ENCODE results near the gene CDH4. TPM values are rescaled to one million over a fixed set of nuclear protein-coding genes. Genes with fewer than 3 reads are reported as not detected.
A peak's percentile ranks its signal among the peaks of the same experiment; 100 is the strongest.

The CDH4 gene
- total RNA-seq, 2 experiments from 2014 or later: 0.10 to 0.15 TPM

GRCh38 chr20:61534346-61534745 is 282.3 kb downstream of the CDH4 start:
- no peaks in the 10 kb centered on the region for H3K36me3 Mint-ChIP-seq (ENCODE audit: low read depth)
- CTCF ChIA-PET: no interaction called here
- no peak overlapping the region for H3K27ac Mint-ChIP-seq
- no peaks in the 10 kb centered on the region for H3K4me1 Mint-ChIP-seq (ENCODE audit: low read depth)
- no peak overlapping the region for H3K4me3 Mint-ChIP-seq
- intact Hi-C loops (cut with micrococcal nuclease): no loop called here
- no peaks in the 10 kb centered on the region for H3K9me3 Mint-ChIP-seq
- no peaks in the 10 kb centered on the region for H3K27me3 Mint-ChIP-seq (ENCODE audit: low read depth)
- DNase-seq: no peak

GRCh38 chr20:61535091-61535490 is 283.0 kb downstream of the CDH4 start:
- intact Hi-C loops (cut with micrococcal nuclease): no loop called here
- H3K9me3 Mint-ChIP-seq: no peaks in the 10 kb centered on the region
- CTCF ChIA-PET: no interaction called here
- no peak for DNase-seq
- H3K27ac Mint-ChIP-seq: no peak overlapping the region
- H3K36me3 Mint-ChIP-seq (ENCODE audit: low read depth): no peaks in the 10 kb centered on the region
- H3K4me1 Mint-ChIP-seq (ENCODE audit: low read depth): no peaks in the 10 kb centered on the region
- H3K27me3 Mint-ChIP-seq (ENCODE audit: low read depth): no peaks in the 10 kb centered on the region
- no peak overlapping the region for H3K4me3 Mint-ChIP-seq

DNA sequence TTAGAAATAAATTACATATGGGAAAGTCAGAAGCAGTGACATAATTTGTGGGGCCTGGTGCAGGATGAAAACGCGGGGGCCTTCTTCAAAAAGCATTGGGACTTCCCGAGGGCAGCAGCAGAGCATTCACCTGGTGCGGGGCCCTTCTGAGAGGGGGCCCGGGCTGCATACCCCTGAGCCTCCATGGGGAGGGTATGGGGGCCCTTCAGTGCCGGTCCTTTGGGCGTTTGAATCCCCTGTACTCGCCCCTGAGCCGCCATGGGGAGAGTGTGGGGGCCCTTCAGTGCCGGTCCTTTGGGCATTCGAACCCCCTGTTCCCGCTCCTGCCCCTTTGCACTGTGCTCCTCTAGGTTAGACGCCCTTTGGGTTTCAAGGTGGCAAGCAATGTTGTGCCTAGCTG is 283.5 kb downstream of the CDH4 start:
- Mint-ChIP-seq H3K27ac (no peak overlapping the region), H3K36me3 (ENCODE audit: low read depth) (no peaks in the 10 kb centered on the region), H3K4me1 (ENCODE audit: low read depth) (no peaks in the 10 kb centered on the region), H3K9me3 (no peaks in the 10 kb centered on the region), H3K27me3 (ENCODE audit: low read depth) (no peaks in the 10 kb centered on the region), H3K4me3 (no peak overlapping the region)
- DNase-seq: no peak
- CTCF ChIA-PET: no interaction called here
- intact Hi-C loops (cut with micrococcal nuclease): no loop called here

DNA sequence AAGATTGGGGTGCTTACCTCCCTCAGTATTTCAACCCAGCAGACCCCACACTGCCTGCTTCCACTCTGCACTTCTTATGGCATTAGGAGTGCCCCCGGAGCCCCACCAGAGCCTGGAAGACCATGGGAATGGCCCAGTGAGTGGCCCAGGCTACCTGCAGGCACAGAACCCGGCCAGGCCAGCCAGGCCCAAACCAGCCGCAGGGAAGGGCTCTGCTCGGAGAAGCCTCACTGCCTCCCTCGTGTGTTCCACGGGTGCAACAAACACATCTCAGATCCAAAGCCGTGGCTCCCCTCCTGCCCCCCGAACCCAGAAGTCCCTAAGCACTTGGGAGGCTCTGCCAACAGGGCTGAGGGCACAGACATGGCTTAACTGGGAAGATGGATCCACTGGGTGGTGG is 283.9 kb downstream of the CDH4 start:
- H3K9me3 Mint-ChIP-seq: no peaks in the 10 kb centered on the region
- H3K36me3 Mint-ChIP-seq (ENCODE audit: low read depth): no peaks in the 10 kb centered on the region
- no peak for DNase-seq
- CTCF ChIA-PET: no interaction called here
- H3K27me3 Mint-ChIP-seq (ENCODE audit: low read depth): no peaks in the 10 kb centered on the region
- H3K4me3 Mint-ChIP-seq: no peak overlapping the region
- H3K4me1 Mint-ChIP-seq (ENCODE audit: low read depth): no peaks in the 10 kb centered on the region
- H3K27ac Mint-ChIP-seq: no peak overlapping the region
- intact Hi-C loops (cut with micrococcal nuclease): no loop called here

- Mint-ChIP-seq H3K36me3 (ENCODE audit: low read depth) (no peaks in the 10 kb centered on the region), H3K27me3 (ENCODE audit: low read depth) (no peaks in the 10 kb centered on the region), H3K4me3 (no peak overlapping the region), H3K9me3 (no peaks in the 10 kb centered on the region), H3K27ac (no peak overlapping the region), H3K4me1 (ENCODE audit: low read depth) (no peaks in the 10 kb centered on the region)
- no peak for DNase-seq
- CTCF ChIA-PET: no interaction called here
- intact Hi-C loops (cut with micrococcal nuclease): no loop called here
Observed at GRCh38 chr20:61536671-61537070, 284.6 kb downstream of the CDH4 start.

GRCh38 chr20:61537239-61538182 is 285.4 kb downstream of the CDH4 start:
- Mint-ChIP-seq H3K27me3 (ENCODE audit: low read depth) (no peaks in the 10 kb centered on the region), H3K9me3 (no peaks in the 10 kb centered on the region), H3K4me3 (no peak overlapping the region), H3K27ac (no peak overlapping the region), H3K36me3 (ENCODE audit: low read depth) (no peaks in the 10 kb centered on the region), H3K4me1 (ENCODE audit: low read depth) (no peaks in the 10 kb centered on the region)
- CTCF ChIA-PET: no interaction called here
- no peak for DNase-seq
- intact Hi-C loops (cut with micrococcal nuclease): no loop called here

GRCh38 chr20:61538183-61538942 is 286.3 kb downstream of the CDH4 start:
- intact Hi-C loops (cut with micrococcal nuclease): no loop called here
- Mint-ChIP-seq H3K27me3 (ENCODE audit: low read depth) (no peaks in the 10 kb centered on the region), H3K36me3 (ENCODE audit: low read depth) (no peaks in the 10 kb centered on the region), H3K4me3 (no peak overlapping the region), H3K9me3 (no peaks in the 10 kb centered on the region), H3K4me1 (ENCODE audit: low read depth) (no peaks in the 10 kb centered on the region), H3K27ac (peak overlapping the region; percentile 31)
- CTCF ChIA-PET: no interaction called here
- no peak for DNase-seq

DNA sequence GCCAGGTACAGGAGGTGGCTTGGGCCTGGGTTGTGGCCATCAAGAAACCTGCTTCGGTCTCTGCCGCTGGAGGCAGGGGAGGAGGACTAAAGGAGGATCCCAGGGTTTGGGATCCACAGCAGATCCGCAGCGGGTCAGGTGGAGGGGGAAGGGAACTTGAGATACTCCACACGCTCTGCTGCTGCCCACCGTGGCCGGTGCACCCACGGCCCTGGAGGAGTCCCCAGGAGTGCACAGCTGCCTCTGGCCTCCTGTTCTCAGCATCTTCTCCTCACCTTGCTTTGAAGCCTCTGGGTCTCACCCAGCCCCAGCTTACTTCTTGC is 286.8 kb downstream of the CDH4 start:
- no peak overlapping the region for H3K27ac Mint-ChIP-seq
- no peak for DNase-seq
- H3K36me3 Mint-ChIP-seq (ENCODE audit: low read depth): no peaks in the 10 kb centered on the region
- H3K4me3 Mint-ChIP-seq: no peak overlapping the region
- H3K9me3 Mint-ChIP-seq: no peaks in the 10 kb centered on the region
- intact Hi-C loops (cut with micrococcal nuclease): no loop called here
- H3K4me1 Mint-ChIP-seq (ENCODE audit: low read depth): no peaks in the 10 kb centered on the region
- H3K27me3 Mint-ChIP-seq (ENCODE audit: low read depth): no peaks in the 10 kb centered on the region
- CTCF ChIA-PET: no interaction called here

DNA sequence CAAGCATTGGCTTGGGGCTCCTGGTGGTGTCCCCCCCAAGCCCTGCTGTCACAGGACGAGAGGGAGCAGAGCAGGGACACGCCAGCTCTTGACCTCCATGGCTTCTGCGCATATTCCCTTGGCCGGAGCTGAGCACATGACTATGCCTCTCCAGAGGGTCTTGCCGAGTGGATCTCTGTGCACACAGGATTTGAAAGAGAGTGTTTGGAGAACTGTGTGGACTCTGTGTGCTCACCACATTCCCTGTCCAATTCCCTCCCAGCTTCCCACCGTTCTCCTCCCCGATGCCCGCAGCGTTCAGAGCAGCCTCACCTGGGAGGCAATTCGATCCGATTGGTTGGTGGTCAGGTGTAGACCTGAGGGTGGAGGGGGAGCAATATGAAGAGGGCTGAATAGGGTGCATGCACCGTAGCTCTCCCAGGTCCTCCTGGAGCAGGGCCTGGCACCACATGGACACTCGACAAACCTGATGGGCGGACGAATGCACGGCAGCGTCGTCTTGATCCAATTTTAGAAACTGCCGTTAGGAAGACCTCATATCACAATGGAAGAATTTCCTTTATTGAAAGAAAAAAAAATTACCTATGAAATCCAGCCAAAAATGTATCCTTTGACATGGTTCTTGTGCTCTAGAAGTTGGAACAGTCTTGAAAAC is 287.8 kb downstream of the CDH4 start:
- Mint-ChIP-seq H3K4me3 (no peak overlapping the region), H3K27ac (no peak overlapping the region), H3K9me3 (no peaks in the 10 kb centered on the region), H3K4me1 (ENCODE audit: low read depth) (no peaks in the 10 kb centered on the region), H3K27me3 (ENCODE audit: low read depth) (no peaks in the 10 kb centered on the region), H3K36me3 (ENCODE audit: low read depth) (no peaks in the 10 kb centered on the region)
- no peak for DNase-seq
- CTCF ChIA-PET: no interaction called here
- intact Hi-C loops (cut with micrococcal nuclease): no loop called here

DNA sequence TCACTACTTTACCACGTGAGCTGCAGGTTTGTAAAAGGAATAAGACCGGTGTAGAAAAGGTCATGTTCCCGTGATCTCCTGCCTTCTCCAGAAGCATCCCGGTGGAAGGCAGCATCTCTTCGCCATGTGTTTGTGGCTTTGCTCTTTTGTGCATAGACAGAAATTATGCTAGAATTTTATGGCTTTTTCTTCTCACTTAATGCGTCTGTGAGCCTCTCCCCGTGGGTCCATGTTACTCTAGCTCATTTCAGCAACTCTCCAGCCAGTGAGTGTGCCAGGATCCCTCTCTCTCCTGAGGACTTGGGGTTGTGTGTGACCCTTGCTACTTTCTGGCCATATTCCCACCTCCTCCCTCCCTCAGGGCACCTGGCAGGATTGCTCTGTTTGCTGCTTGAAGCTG is 289.5 kb downstream of the CDH4 start:
- Mint-ChIP-seq H3K36me3 (ENCODE audit: low read depth) (no peaks in the 10 kb centered on the region), H3K9me3 (no peaks in the 10 kb centered on the region)
- CTCF ChIA-PET: no interaction called here

DNA sequence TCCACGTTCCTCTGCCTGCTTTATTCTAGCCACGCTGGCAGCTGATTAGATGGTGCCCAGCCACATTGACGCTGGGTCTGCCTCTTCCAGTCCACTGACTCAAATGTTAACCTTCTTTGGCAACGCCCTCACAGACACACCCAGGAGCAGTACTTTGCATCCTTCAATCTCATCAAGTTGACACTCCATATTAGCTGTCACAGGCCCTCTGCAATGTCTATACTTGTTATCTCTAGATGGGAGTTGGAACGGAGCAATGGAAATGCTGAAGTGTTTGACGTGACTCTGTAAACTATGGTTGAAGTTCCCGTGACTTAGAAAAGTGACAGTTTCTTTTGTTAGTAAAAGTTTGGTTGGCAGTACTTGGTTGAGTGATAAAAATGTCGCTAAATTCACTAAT is 291.0 kb downstream of the CDH4 start:
- no peaks in the 10 kb centered on the region for H3K4me1 Mint-ChIP-seq (ENCODE audit: low read depth)
- no peak overlapping the region for H3K4me3 Mint-ChIP-seq
- no peak overlapping the region for H3K27ac Mint-ChIP-seq
- H3K27me3 Mint-ChIP-seq (ENCODE audit: low read depth): peaks cover 1% of the 10 kb centered on the region
- DNase-seq: no peak
- H3K36me3 Mint-ChIP-seq (ENCODE audit: low read depth): no peaks in the 10 kb centered on the region
- CTCF ChIA-PET: no interaction called here
- H3K9me3 Mint-ChIP-seq: no peaks in the 10 kb centered on the region
- intact Hi-C loops (cut with micrococcal nuclease): no loop called here

More for the DNA sequence above, 289.5 kb downstream of the CDH4 start:
- no peak overlapping the region for H3K4me3 Mint-ChIP-seq
- no peaks in the 10 kb centered on the region for H3K4me1 Mint-ChIP-seq (ENCODE audit: low read depth)
- no peak overlapping the region for H3K27ac Mint-ChIP-seq
- peaks cover 1% of the 10 kb centered on the region for H3K27me3 Mint-ChIP-seq (ENCODE audit: low read depth)
- no peak for DNase-seq
- intact Hi-C loops (cut with micrococcal nuclease): no loop called here

GRCh38 chr20:61543931-61544745 is 292.1 kb downstream of the CDH4 start:
- no peaks in the 10 kb centered on the region for H3K4me1 Mint-ChIP-seq (ENCODE audit: low read depth)
- no peak overlapping the region for H3K27ac Mint-ChIP-seq
- no peak for DNase-seq
- intact Hi-C loops (cut with micrococcal nuclease): no loop called here
- peaks cover 1% of the 10 kb centered on the region for H3K27me3 Mint-ChIP-seq (ENCODE audit: low read depth)
- no peaks in the 10 kb centered on the region for H3K9me3 Mint-ChIP-seq
- H3K4me3 Mint-ChIP-seq: no peak overlapping the region
- CTCF ChIA-PET: no interaction called here
- H3K36me3 Mint-ChIP-seq (ENCODE audit: low read depth): no peaks in the 10 kb centered on the region
